Hypothalamus (tissue), 51 donors: ENCODE results near the gene APBA2.

Source experiments
- DNase-seq, 51 donors: peaks; one replicate each; lab custom pipeline; 2025; lab: John Stamatoyannopoulos, UW

The APBA2 gene

GRCh38 chr15:28933710-28934445, 48.1 kb downstream of the APBA2 start:
- DNase-seq, result peak in 23 of 51 donors; percentile 21 to 79 (median 50)

GRCh38 chr15:28934645-28935044, 48.9 kb downstream of the APBA2 start:
- no peak for DNase-seq

DNA sequence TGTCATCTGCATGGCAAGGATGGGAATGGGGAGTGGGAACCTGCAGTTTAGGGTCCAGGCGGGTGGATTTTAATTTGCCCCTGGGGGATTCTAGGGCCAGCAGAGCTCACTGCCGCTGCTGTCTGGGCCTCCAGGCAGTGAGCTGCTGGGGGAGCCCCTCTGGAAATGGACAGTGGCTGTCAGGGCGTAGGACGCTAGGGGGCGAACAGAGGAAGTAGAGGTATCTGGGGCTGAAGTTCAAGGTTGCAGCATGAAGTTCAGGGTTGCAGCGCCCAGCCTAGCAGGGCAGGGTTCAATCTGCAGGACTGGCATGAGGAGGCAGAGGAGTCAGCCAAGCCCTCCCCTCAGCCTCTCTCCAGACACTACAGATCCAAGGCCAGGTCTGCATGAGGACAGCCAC, 49.5 kb downstream of the APBA2 start:
- peak in 8 of 51 donors; percentile 13 to 25 (median 18) for DNase-seq

GRCh38 chr15:28936081-28936480, 50.3 kb downstream of the APBA2 start:
- peak in 29 of 51 donors; percentile 11 to 73 (median 46) for DNase-seq

GRCh38 chr15:28936481-28936881, 50.7 kb downstream of the APBA2 start:
- peak in 14 of 51 donors; percentile 13 to 65 (median 48) for DNase-seq

DNA sequence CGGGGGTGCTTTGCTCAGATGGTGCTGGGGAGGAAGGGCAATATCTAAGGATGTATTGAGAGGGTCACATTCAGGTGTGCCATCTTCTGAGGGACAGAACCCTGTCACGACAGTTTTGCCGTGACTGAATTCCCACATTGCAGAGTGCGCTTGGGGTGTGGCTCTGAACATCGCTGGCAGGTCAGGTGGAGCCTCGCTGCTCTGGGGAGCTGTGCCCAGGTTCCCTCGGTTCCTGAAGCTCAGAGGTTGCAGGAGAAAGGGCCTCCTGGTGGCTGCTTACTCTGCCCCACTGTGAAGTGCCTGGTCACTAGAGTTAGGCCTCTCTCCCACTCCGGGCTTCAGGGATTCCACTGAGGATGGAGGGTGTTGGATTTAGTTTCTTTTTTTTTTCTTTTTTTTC, 51.5 kb downstream of the APBA2 start:
- DNase-seq, result no peak

GRCh38 chr15:28942046-28942445, 56.3 kb downstream of the APBA2 start:
- no peak for DNase-seq

- no peak for DNase-seq
Measured at GRCh38 chr15:28942571-28942970, 56.8 kb downstream of the APBA2 start.

- no peak for DNase-seq
Measured at GRCh38 chr15:28943146-28943545, 57.4 kb downstream of the APBA2 start.

GRCh38 chr15:28943611-28944230, 57.9 kb downstream of the APBA2 start:
- DNase-seq, result no peak

DNA sequence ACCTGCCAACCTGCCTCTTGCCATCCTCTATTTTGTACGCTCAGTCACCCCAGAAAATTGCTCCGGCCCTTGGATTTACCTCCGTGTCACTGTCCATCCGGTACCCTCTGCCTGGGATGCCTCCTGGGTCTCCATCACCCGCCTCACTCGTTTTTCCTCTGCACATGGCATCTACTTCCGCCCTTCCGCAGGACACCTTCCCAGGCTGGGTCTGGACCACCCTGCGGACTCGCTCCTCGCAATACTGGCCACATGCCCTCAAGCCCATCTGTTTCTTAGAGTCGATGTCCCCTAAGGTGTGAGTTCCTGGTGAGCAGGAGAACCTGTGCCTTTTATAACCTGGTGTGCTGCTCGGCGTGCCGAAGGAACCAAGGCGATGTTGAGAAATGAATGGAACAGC, 58.5 kb downstream of the APBA2 start:
- DNase-seq, result no peak

DNA sequence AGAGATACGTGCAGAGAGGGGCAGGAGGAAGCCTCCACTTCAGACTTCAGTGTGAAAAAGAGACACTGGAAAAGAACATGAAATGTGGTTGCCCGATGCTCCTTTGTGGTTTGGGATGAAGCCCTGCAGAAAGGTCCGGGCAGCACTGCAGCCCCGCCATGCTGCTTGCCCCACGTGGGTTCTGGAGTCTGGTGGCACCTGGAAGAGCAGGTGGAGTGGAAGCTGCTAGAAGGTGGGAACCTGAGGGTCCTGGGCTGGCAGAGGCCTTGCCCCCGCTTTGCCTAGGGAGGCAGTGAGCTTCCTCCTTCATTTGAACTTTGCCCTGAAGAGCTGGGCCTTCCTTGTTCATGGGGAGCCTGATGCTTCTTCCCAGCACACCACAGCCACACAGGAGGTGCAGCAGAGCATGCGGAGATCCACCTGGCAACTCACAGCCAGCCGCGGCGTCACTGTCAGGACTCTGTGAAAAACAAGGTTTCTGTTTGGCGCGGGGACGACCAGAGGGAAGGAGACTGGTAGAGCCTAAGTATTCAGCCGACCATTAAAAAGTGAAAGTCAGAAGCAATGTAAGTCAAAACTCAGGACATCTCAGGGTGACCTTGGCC, 59.0 kb downstream of the APBA2 start:
- no peak for DNase-seq

- no peak for DNase-seq
Measured at GRCh38 chr15:28945626-28946230, 60.0 kb downstream of the APBA2 start.

DNA sequence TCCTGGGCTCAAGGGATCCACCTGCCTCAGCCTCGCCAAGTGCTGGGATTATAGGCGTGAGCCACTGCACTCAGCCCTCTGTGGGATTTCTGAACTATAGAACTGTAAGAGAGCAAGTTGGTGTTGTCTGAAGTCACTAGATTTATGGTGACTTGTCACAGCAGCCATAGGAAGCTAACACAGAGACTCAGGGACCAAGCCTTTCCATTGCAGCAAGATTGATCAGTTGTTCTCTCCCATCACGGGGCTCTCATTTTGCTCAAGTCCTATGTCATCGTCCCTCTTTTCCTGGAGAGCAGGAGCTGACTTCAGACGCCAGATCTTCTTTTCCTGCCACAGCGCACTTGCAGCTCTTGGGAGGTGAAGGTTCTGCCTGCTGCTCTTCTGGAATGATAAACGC, 61.0 kb downstream of the APBA2 start:
- DNase-seq, result no peak

- DNase-seq, result no peak
Measured at GRCh38 chr15:28947221-28947674, 61.5 kb downstream of the APBA2 start.

DNA sequence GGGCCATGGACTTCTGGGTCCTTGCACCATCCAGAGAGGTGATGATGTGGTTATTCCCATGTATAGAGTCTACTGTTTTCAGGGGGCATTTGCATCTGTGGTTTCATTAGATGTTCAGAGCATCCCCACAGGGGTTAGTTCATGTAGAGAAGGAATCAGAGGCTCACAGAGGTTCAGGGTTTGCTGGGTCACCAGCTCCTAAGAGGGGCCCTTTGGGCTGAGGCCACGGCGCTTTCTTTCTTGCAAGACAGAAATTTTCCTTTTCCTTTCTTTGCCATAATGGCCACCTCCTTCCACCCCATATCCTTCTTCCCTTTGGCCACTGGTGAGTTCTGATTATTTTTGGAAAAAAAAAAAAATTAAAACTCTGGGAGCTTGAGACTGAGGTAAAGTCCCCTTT, 62.3 kb downstream of the APBA2 start:
- DNase-seq, result no peak

DNA sequence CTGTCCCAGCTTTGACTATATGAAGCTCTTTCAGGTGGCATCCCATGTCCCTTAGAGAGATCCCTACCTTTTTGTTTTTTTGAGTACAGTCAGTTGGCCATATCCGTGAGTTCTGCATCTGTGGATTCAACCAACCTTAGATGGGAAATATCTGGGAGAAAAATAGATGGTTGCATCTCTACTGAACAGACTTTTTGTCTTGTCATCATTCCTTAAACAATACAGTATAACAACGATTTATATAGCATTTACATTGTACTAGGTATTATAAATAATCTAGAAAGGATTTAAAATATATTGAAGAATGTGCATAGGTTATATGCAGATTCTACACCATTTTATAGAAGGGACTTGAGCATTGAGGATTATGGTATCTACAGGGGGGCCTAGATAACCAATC, 65.1 kb downstream of the APBA2 start:
- no peak for DNase-seq

- no peak for DNase-seq
Measured at GRCh38 chr15:28952666-28953491, 67.1 kb downstream of the APBA2 start.

DNA sequence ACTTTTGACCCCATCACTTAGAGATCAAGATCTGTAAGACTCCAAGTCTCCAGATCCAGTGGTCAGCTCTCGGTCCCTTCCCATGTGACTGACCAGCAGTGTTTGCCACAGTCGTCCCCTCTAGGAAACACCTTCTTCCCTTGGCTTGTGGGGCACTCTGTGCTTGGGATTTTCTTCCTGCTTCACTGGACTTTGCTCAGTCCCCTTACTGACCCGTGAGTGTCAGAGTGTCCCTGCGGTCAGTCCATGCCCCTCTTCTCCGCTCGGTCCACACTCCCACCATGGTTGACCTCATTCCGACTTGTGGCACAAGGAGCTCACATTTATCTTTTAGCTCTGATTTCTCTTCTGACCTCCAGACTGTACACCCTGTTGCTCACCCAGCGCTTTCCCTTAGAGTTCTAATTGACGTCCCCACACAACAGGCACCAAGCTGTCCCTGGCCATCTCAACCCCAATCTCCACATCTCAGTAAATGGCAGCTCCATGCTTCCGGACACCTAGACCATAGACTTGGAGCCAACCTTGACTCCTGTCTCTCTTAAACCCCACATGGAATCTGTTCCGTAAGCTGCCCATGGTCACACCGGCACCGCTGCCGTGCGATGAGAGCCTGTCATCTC, 67.9 kb downstream of the APBA2 start:
- no peak for DNase-seq
